Right kidney (tissue), 1 donor: Measurements from ENCODE around the gene SLC22A23.

Source experiments
- DNase-seq: peaks from one replicate; pipeline ENCODE4 v3.0.0-alpha.2; 2016

The SLC22A23 gene

DNA sequence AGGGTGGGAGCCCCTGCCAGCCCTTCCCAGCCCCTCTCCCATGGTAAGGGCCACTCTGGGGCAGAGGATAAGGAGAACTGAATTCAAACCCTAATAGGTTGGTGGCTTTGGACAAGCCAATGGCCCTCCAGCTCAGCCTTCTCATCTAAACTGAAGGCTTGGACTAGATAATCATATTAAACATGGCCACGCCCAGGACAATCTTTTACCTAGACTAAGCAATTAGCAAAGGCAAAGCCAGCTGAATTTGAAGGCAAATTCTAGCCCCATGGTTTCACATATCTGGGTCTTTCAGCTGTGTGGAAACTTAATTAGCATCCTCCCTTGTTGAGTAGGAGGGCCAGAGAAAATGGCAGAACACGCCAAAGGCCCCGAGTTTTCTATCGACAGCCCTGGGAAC is 10.7 kb downstream of the SLC22A23 start:
- DNase-seq, result no peak

DNA sequence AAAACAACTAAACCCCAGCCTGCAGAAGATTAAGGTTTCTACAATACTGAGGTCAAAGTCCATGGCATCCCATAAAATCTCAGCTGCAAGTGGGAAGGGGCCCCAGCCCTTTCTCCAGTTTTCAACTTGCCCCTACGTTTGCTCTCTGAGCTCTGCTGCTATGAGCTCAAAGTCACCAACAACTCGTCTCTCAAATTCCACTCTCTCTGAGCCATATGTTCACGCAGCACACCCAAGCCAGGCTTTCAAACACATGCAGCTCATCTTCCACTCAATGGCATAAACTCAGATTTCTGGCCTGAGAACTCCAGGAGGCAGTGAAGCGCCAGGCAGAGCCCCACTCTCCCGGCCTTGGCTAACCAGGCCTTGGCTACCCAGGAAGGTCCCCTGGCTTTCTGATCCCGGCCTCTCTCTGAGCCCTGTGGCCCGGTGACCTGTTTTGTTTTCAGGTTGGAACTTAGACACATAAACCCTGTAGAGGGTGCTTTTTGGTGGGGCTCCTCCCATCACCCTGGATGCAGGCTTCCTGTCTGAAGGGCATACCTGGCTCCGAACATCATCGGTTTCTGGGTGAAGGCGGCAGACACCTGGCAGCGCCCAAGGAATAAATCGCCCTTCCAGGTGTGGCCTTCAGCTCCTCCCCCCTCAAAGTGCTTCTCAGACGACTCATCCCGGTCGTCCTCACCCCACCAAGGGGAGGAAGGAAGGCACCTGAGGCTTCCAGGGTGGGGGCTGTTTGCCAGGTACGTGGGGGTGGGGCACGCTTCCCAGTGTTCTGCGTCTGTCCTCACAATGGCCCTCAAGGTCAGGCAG is 12.4 kb downstream of the SLC22A23 start:
- DNase-seq, result no peak

DNA sequence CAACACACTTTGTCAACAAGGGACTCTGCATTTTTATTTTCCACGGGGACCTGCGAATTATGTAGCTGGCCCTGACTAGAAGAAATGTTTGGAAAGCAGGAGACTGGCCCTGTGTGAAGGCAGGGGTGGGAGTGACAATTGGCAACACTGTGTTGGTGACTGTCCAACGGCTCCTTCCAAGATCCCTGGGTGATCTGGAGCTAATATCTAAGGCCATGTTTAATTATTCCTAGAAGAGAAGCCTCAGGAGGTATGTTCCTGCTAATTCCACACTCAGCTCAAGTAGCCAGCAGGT is 13.7 kb downstream of the SLC22A23 start:
- DNase-seq, result no peak

DNA sequence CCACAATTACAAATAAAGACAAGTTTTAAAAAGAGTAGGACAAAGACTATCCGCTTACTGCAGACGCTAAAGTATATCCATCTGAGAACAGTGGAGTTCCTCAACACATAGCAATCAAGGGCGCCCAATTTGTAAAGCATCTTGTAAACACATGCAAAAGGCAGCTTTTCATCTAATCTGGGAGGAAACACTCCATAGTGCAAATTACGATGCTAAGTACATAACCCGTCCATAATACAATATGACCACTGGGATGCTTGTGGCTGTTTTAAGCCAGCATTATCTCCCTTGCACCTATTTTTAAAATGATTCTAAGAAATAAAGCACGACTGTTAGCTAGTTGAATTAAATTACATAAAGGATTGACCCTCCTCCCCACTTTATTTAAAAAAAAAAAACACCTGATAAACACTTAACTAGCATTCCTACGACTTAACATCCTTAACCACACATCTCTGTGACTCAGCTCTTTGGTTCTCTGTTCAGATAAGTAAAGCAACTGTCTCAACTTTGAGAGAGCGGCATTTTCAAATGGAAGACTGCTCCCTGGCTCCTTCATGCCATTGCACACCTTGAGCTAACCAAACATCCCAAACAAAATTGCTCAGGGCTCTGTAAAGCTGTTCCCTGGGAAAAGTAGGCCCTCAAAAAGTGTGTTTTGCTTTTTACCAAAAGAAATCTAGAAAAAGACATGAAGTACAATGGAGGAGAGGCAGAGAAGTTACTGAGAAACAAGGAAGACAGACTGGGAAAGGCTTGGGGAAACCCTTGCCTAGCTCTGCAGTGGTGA is 14.2 kb downstream of the SLC22A23 start:
- no peak for DNase-seq

DNA sequence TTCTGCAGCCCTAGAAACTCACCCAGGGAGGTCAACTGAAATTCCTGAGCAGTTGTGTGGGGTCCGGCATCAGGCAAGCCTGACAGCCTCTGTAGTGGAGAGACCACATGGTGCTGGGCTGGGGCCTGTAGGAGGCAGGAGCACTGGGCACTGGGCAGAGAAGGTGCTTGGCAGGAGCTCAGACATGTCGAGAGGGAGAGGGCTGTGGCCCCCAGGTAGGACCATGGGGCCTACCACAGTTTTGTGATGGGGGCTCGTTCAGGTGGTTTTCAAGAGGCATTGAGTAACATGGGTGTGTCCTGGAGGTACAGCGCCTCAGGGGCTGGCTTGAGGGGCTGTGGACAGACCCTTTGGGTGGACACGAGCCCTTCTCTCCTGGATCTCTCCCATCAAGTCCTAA is 15.9 kb downstream of the SLC22A23 start:
- no peak for DNase-seq

DNA sequence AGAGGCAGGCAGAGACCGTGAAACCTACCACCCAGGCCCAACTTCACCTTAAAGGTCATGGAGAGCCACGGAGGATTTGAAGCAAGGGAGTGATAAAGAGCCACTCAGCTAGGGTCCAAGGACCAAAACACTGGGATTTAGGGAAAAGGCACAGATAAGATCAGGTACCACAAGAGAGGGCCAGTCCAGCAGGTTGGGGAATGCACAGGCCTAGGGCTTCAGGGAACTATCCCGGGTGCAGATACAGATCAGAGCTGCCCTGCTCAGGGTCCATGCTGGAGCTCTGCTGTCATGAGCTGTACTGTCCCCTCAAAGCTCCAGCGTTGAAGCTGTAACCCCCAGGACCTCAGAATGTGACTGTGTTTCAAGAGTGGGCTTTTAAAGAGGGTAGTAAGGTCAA is 16.9 kb downstream of the SLC22A23 start:
- DNase-seq, result no peak

DNA sequence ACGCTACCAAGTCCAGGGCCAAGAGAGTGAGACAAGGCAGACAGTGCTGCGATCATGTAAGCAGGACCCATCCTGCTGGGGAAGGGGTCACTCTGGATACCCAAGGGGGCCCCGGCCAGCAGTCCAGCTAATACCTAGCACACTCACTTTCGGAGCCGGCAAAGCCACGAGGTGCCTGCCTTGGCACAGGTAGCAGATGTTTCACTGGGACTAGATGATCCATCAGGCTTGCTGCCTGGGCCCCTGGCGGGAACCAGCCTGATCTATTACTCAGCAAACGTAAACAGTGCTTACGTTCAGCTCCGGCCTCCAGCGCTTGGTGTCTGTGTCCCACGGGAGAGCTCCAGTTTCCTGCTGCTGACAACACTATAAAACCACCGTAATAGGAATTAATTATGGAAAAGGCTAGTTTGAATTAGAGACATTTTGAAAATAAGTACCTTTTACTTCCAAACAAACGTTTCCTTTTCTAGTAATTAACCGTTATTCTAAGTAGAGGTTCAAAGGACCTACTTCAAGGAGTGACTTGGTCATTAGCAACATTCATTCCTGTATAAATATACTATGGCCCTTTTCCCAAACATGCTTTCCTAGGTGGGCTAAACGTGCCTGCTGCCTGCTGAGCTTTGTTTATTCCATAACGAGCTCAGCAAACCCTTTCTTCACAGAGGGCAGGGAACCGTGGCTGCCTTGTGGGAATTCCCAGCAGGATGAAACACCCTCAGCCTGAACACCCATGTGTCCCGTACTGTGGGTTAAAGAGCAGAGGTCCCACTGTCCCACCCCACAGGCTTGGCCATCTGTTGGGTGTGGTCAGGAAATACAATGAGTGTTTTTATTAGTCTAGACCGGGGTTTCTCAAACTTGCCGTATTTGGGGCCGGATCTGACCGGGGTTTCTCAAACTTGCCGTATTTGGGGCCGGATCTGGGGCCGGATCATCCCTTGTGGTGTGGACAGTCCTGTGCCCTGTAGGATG is 18.4 kb downstream of the SLC22A23 start:
- no peak for DNase-seq

DNA sequence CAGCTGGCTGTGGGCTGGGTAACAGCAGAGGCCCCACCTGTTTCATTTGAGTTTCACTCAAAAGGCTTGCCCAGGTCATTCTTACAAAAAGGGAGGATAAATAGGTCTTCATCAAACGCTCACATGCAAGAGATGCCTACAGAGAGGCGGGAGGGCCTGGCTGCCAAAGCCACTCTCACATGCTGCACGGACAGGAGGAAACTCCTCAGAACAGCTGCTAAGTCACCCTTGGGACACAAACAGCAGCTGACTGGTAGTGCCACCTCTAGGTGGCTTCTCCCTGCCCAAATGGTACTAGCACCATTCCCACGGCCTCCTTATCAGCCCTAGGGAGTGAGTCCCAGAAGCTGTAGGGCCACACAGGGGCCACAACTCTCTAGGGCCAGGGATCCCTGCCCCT is 23.8 kb downstream of the SLC22A23 start:
- DNase-seq, result no peak

DNA sequence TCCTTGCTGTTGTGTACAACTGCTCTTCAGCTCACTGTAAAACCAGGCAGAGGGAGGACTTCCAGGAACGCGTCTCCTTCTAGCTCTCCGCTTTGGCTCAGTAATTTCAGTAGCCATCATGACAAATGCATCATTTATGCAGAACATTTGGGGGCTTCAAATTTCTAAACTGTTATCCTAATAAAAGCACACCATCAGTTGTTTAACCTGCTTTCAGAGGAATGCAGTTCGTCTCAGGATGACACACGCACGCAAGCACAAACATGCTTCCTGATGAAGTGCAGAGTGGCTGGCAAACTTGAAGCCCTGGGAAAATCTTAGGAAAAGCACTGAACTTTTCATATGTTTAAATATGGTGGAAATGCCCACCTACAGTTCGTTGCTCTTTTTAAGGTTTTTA is 24.4 kb downstream of the SLC22A23 start:
- DNase-seq, result no peak

DNA sequence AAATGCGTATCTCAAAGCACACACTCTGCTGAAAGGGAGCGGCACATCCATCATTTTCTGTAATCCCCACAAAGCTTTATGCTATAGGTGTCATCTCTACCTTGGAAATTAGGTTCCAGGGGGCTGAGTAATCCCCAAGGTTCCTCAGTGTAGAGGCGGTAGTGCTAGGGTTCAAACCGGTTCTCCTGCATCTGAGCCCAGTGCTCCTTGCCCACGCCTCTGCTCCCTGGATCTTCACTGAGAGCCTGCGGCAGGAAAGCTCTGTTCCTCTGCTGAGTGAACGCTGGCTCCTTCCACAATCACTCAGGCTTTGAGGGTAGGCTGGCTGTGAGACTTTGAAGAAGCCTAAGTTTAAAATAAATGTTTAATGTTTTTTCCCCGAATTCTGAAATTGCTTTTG is 24.9 kb downstream of the SLC22A23 start:
- no peak for DNase-seq

DNA sequence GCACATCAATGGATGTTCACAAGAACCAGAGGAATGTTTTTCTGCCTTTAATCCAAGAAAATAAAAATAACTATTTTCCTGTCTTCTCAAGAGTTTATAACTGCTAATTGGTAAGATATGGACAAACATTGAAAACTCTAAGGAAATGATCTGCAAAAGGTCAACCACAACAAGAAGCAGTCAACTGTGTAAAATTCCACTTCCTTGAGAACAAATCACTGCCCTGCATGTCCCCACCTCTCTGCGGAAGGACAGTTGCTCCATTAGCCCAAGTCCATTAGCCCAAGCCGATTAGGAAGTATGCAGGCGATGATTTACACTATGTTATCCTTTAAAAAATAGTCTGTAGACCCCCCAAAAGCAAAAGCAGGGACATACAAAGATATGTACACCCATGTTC is 27.6 kb downstream of the SLC22A23 start:
- no peak for DNase-seq

DNA sequence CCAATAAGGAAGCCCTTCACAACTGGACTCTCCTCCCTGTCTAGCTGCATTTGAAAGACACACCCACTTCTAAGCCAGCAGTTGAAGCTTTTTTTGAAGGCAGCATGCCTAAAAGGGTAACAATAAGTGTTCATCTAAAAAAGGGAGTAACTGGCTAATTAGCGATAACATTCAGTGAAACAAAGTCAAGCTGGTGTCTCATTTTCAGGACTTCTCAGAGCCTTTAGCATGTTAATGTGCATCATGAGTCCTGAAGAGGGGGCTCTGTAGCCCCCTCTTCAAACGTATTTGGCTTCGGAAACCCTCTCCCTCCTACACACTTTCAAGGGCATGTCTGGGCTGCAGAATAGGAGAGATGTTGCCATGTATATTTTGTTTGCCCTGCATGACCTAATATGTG is 28.1 kb downstream of the SLC22A23 start:
- no peak for DNase-seq

DNA sequence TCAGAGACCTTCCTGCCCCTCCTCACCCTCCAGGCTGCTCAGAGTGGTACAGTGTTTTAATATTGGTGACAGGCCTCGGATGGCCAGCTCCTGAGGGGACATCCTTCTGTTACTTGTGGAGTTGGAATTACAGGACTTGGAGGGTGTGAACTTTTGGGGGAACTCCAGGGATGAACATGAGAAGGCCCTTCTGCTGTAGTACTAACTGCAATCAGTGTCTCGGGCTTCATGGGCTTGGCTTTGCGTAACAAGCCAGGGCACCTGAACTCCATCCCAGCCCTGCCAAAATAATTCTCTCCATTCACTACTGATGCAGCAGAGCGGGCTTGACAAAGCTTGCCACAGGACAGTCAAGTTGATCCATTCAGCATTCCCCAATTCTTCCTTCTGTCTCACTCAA is 28.6 kb downstream of the SLC22A23 start:
- DNase-seq, result no peak

DNA sequence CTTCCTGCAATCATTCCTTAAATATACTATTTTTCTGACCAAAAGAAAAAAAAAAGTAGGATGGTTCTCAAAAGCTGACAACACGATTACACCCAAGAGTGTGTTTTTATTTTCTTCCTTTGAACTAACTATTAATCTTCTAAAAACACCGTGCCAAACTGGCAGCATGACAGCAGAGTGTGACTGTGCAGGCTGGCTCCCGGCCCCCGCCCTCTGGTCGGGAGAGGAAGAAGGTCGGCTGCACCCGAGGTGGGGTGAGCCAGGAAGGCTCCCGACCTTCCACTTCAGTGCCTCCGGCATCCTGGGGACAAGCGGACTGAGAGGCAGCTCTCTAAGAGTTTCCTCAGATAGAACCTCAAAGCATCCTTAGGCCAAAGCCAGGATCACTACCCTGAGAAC is 29.2 kb downstream of the SLC22A23 start:
- no peak for DNase-seq

DNA sequence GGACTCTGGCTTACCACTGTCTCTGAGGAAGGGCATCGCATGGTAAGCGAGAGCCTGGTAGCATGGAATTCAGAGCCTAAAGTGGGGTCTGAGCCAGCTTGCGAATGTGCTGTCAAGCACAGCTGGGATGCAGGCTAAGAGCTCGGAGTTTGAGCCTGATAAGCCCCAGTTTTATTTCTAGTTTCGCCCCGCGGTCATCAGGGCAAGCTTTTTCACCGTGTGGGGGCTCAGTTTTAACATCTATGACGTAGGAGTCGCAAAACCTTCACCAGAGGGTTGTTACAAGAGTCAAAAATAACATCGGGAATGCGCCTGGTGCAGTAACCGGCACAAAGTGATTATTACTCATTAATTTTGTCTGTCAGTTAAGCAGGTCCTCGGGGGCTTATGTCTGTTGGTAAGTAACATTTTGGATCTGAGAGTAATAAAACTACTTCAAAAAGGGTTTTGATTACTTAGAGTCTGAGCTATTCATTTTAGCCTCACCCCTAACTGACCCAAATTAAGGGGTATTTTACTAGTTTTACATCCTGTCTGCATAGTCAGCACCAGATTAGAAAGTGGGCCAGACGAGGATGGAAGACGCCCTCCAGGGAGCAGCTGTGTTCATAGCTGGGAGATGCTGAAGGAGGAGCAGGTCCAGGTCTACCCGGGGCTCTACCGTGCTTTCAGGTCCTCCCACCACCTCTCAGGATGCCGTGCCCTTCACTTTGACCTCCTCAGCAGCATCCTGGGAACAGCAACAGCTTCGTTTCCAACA is 29.7 kb downstream of the SLC22A23 start:
- peak; percentile 25 for DNase-seq

DNA sequence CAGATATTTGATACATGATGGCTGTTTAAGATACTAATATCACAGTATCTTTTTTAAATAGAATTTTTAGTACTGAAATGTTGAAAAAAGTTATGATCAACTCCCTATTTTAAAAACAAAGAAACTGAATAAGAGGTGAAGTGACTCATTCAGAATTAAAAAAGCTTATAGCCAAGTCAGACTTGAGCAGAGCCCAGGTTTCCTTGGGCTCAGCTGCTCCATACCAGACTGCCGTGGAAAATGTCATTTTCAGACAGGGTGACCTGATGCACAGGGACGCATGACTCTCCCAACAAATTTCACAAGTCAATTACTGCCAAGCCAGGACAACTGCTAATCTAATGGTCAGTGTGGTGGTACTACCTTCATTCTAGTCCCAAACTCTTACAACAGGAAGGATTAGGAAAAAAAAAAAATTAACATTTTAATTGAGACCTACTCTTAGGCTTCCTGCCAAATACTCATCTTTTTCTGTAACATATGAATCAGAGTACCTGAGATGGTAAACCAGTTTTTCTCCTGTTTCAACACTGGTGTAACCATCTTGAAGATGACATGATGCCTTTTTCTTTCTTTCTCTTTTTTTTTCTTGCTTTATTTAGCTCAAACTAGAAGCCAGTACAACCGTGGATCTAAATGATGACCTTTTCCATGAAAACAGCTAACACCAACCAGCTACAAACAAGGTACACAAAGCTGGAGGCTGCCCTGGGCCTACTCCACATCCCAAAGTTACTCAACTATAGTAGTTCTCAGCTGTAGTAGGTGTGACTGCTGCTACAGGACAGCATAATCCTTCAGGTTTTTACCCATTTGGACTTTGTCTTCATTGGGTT is 30.5 kb downstream of the SLC22A23 start:
- DNase-seq, result no peak

DNA sequence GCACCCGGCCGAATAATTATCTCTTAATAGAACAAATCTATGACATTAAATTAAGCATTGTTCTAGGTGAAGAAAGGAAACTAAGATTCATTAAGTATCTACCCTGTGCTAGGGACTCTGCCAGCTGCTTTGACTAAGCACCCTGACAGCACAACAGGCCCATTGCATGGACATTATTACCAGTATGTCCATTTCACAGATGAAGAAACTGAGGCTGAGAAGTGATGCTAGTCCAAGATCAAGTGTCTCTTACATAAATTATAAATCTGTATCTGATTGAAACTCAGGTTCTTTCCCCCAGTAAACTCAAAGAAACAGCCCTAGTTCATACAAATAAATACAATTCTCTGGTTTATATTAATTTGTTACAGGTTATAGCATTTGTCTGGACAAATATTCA is 31.3 kb downstream of the SLC22A23 start:
- no peak for DNase-seq

DNA sequence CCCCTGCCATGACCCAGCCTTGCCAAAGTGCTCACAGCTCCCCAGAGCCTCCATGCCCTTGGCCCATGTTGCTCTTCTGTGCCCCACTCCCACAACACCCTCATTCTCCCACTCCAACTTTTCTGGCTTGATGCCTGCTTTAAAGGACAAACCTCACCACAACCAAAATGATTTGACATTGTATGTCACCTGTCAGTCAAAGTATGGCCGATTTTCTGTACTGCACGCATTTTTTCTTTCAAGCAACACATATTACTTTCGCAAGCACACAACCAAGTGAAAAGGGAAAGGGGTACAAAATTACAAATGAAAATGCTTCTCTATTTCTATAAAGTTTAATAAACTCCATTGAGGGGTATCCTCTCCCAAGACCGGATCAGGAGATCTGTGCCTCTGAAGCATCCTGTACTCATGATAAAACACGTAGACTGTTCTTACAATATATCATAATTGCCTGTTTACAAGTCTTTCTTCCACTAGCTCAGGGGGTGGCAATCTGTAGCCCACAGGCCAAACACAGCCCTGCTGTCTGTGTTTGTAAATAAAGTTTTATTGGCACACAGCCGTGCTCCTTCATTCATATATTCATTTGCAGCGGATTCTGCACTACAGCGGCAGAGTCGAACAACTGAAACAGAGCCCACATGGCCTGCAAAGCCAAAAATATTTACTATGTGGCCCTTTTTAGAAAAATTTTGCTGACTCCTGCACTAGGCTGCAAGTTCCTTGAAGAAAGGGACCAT is 32.5 kb downstream of the SLC22A23 start:
- DNase-seq, result no peak

DNA sequence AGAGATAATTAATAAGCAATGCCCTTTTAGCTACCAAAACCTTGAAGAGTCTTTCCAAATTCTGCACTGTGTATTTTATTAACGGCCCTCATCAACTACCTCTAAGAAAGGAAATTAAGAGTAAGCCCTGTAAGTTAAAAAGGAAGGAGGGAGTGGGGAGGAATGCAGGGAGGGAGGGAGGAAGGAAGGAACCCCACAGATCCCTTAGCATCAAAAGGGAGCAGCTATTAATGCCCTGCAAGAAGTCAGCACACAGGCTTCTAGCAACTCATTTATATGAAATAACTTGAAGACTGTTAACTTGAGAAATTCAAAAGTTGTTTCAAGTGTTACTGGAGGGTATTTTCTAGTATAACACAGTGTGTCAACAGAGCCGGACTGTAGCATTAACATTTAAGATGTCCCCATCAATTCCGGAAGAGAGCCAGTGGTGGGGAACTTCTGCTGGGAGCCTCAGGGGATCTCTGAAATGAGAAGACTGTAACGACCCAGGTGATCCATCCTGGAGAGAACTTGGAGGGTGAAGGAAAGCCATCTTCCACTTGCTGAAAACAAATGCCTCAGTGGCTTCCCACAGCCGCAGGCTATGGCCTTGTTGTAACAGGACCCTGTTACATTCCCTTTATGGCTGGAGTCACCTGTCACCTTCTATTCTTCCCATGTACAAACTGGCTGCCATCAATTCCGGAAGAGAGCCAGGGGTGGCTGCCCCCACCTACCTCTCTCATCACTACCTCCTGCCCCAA is 33.2 kb downstream of the SLC22A23 start:
- no peak for DNase-seq
